ENCODE results near the gene ABCC1. TPM values are rescaled to one million over a fixed set of nuclear protein-coding genes. Genes with fewer than 3 reads are reported as not detected.

ABCC1 gene
- total RNA-seq, 1 experiment from 2014 or later, result 56.4 TPM

DNA sequence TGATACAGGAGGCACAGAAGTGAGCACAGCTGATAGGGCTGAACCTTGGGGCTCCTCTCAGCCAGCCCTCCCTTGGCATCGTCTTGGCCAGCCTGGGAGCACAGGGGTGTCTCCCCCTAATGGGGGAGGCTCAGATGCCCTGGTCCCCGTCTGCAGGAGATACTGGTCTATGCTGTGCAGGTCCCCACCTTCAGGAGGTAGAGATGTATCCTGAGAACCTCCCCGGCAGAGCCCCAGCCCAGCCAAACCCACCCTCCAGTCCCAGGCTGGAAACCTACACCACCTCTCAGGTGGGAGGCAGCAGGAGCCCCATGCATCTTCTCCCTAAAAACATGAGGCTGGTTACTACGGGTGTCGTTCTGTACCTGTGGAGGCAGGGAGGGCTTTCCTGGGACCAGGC is 235.2 kb downstream of the ABCC1 start:
- no peak overlapping the region for H3K27ac Mint-ChIP-seq
- Histone ChIP-seq H3K27ac (ENCODE audit: insufficient read length, low read depth, low read length) (no peak overlapping the region), H3K4ac (ENCODE audit: low read depth, low read length) (no peak overlapping the region), H4K91ac (ENCODE audit: insufficient read length, low read depth, low read length) (no peak overlapping the region), H2AFZ (ENCODE audit: low read length) (no peak overlapping the region), H2BK5ac (ENCODE audit: insufficient read length, low read length) (no peak overlapping the region), H2AK5ac (ENCODE audit: insufficient read length, low read length) (no peak overlapping the region), H3K23ac (ENCODE audit: insufficient read length, low read depth, low read length) (no peak overlapping the region), H3K18ac (ENCODE audit: insufficient read length, low read depth, low read length) (no peak overlapping the region), H4K20me1 (ENCODE audit: control insufficient read depth, insufficient read depth, insufficient read length) (no peaks in the 10 kb centered on the region), H3K9ac (ENCODE audit: extremely low read depth, insufficient read length, low read length) (no peak overlapping the region), H3K27me3 (ENCODE audit: insufficient read depth, low read length) (no peaks in the 10 kb centered on the region), H3K23me2 (ENCODE audit: insufficient read length, low read depth, low read length, poor library complexity, severe bottlenecking) (no peaks in the 10 kb centered on the region), H2BK15ac (ENCODE audit: low read depth, low read length) (no peak overlapping the region), H2BK20ac (ENCODE audit: low read depth, low read length, poor library complexity, severe bottlenecking) (no peak overlapping the region), H4K5ac (ENCODE audit: insufficient read length, low read depth, low read length) (no peak overlapping the region), H3K79me1 (ENCODE audit: insufficient read depth, low read depth, low read length, poor library complexity, severe bottlenecking) (no peaks in the 10 kb centered on the region), H3K14ac (ENCODE audit: insufficient read depth, low read length) (no peak overlapping the region), H3K4me1 (ENCODE audit: insufficient read depth, low read length) (no peaks in the 10 kb centered on the region), H3K56ac (ENCODE audit: insufficient read length, low read depth, low read length) (no peak overlapping the region), H3K9me3 (ENCODE audit: control insufficient read depth, low read depth, low read length) (no peaks in the 10 kb centered on the region), H4K8ac (replicated peaks; ENCODE audit: insufficient read length, low read depth, low read length) (no peak overlapping the region), H3K79me2 (ENCODE audit: insufficient read depth, low read length) (no peaks in the 10 kb centered on the region), H3T11ph (ENCODE audit: low read length) (no peak overlapping the region), H3K4me2 (ENCODE audit: insufficient read depth, insufficient read length, low read length) (no peak overlapping the region), H2BK12ac (ENCODE audit: insufficient read length, low read depth, low read length) (no peak overlapping the region), H2BK120ac (ENCODE audit: low read depth, low read length, poor library complexity, severe bottlenecking) (no peak overlapping the region)
- H3K9me3 Mint-ChIP-seq, result peaks cover 3 to 5% of the 10 kb centered on the region in 2 experiments; a peak in 2 of 5 replicates
- H3K27me3 Mint-ChIP-seq (ENCODE audit: low read depth), result peaks cover 2% of the 10 kb centered on the region; the same call in 1 of the 2 replicates
- DNase-seq, result no peak
- TF ChIP-seq, protein P1, sequence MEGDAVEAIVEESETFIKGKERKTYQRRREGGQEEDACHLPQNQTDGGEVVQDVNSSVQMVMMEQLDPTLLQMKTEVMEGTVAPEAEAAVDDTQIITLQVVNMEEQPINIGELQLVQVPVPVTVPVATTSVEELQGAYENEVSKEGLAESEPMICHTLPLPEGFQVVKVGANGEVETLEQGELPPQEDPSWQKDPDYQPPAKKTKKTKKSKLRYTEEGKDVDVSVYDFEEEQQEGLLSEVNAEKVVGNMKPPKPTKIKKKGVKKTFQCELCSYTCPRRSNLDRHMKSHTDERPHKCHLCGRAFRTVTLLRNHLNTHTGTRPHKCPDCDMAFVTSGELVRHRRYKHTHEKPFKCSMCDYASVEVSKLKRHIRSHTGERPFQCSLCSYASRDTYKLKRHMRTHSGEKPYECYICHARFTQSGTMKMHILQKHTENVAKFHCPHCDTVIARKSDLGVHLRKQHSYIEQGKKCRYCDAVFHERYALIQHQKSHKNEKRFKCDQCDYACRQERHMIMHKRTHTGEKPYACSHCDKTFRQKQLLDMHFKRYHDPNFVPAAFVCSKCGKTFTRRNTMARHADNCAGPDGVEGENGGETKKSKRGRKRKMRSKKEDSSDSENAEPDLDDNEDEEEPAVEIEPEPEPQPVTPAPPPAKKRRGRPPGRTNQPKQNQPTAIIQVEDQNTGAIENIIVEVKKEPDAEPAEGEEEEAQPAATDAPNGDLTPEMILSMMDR (conservative IDR thresholded peaks at IDR 0.05), result no peak
- no peak overlapping the region for H3K4me3 Mint-ChIP-seq
- no peaks in the 10 kb centered on the region; a peak in 1 of 7 replicates for H3K36me3 Mint-ChIP-seq (ENCODE audit: insufficient read depth in 1 of 3, low read depth in 3 of 3)
- H3K4me1 Mint-ChIP-seq, result peaks cover 4 to 5% of the 10 kb centered on the region in 2 experiments
- WGBS (ENCODE audit: extremely low coverage, insufficient read length, low lambda C conversion rate), result no CpG with 5 or more reads among the region's 5 CpGs
